Spleen (tissue), 7 donors: ENCODE results near the gene EFCAB11.

ENCODE experiments used
- CTCF ChIP-seq, 11 experiments: fragments of 200-600 bp in 7 of 11; fragments of 450-650 bp in 4 of 11; sonication (generic) in 4 of 11; IDR thresholded peaks in 8 of 11; conservative IDR thresholded peaks in 3 of 11; 1 replicate in 7 of 11; 2 replicates in 4 of 11; pipeline versions ENCODE4 v1.4.0 to v1.8.0; 2016 to 2021; ENCODE audit warnings: antibody characterized with exemption in 11 of 11, inconsistent platforms in 4 of 11, mild to moderate bottlenecking in 1 of 11
- POLR2A ChIP-seq, 3 donors: fragments of 450-650 bp; IDR thresholded peaks; one replicate each; pipeline ENCODE4 v1.5.1; 2017; ENCODE audit warnings: antibody characterized with exemption in 3 of 3, mild to moderate bottlenecking in 1 of 3
- POLR2AphosphoS5 ChIP-seq, 3 donors: sonication (generic); formaldehyde crosslinking; IDR thresholded peaks; one replicate each; pipeline ENCODE4 v1.5.1; 2017; ENCODE audit warnings: antibody characterized with exemption in 3 of 3
- donor health status: DM: no; HTN: no; CAD: no; lungs with moderate emphysema.
- donor health status: DM: no; HTN: no; CAD: no.
- donor health status: DM: no; HTN: no; CAD: no.

GRCh38 chr14:89757313-89757939 lies 197.1 kb downstream of the EFCAB11 start:
- TF ChIP-seq CTCF (IDR thresholded peaks at IDR 0.05 in 8 of 11, conservative IDR thresholded peaks at IDR 0.05 in 3 of 11) = no peak
- no peak for TF ChIP-seq POLR2A (IDR thresholded peaks at IDR 0.05)
- no peak for TF ChIP-seq POLR2AphosphoS5 (IDR thresholded peaks at IDR 0.05)
